ENCODE results near the gene CDKN2A.

Gene CDKN2A

DNA sequence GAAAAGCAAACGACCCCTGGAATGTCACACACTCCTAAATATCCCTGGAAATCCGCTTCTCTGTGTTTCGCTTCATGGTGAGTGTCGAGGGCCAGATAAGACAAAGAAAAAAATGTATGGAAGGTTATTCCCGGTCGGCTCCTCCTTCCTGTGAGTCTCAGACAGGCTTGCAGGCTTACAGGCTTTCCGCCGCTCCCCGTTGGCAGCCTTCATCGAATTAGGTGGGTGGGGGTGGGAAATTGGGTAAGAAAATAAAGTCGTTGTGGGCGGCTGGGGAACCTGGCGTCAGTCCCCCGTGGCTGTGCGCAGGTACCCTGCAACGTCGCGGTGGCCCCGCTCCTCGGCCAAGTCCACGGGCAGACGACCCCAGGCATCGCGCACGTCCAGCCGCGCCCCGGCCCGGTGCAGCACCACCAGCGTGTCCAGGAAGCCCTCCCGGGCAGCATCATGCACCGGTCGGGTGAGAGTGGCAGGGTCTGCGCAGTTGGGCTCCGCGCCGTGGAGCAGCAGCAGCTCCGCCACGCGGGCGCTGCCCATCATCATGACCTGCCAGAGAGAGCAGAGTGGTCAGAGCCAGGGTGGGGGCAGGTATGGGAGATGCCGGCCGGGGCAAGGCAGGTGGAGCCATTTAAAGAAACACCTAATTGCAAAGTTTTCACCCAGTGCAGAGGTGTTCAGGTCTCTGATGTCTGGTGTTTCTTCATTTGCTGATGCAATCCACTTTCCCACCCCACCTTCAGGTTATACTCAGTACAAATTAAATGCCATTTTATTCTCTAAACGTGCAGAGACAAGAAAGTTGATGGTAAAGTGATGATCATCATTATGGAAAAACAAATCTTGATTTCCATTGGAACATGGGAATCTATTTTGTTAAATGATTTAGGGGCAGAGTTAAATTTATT is 11.8 kb upstream of the CDKN2A start:
- DNase-seq = no peak

DNA sequence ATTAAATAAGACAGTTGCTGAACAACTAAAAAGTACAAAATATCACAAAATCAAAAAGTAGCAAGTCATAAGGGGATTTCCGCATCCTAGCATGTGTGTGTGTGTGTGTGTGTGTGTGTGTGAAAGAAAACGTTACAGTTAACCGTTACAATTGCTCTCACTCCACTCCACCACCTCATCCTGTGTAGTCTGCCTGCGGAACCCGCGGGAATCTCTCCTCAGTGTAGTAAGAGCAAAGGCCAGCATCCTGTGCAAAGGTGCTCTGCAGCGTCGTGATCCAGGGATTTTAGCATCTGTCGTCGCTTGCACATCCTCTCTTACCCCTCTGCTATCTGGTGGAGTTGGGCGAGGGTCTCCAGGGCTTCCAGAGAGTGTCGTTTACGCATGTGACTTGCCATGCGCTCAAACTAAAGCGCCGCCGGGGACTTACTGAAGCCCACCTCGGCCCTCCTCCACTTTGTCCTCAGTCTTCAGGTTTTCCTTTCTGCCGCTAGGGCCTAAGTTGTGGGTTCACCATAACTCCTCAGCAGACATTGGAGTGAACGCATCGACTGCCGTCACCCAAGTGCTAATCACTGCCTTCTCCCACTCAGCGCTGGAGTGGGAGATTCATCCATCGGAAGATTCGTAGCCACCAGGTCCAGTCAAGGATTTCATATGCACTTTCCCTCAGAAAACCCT is 11.0 kb upstream of the CDKN2A start:
- DNase-seq = no peak

DNA sequence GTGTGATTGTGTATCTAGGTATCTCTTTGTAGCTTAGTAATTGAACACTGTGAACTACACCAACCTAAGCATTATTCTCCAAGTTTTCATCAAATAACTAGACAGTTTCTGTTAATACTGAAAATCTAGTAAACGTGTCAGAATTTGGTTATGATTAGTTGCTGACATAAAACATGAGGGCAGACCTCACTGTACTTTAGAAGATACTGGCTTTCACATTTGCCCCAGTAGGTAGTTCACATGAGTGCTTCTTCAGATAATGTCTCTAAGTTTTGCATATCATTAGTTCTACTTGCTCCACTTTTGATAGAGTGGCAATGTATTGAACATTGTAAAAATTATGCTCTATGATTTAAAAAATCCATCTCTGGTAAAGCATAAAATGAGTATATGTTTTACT is 7.8 kb upstream of the CDKN2A start:
- no peak for DNase-seq

DNA sequence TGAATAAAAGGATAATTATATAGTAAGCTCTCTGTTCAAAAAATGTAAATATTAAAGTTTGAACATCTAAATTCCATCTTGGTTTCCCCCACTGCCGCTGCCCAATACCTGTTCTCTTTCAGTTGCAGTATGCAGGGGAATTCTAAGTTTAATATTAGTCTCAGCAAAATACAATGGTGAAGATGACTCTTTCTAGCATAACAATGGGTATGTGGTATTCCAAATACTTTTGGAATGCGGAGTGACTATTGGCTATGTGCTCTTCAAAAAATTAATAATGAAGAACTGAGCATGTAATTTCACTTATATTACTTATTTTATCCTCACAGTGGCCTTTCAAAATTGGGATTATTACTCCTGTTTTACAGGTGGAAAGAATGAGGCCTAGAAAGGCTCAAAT is 3.8 kb upstream of the CDKN2A start:
- DNase-seq = no peak

DNA sequence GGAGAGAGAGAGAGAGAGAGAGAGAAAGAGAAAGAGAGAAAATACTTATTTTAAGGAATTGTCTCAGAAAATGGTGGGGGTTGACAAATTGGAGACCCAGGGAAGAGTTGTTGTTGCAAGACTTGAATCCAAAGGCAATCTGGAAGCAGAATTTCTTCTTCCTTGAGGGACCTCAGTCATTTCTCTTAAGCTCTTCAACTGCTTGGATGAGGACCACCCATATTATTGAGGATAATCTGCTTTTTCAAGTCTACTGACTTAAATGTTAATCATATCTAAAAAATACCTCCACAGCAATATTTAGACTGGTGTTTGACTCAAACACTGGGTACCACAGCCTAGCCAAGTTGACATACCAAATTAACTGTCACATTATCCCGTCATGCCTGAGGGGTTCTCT is 3.3 kb upstream of the CDKN2A start:
- no peak for DNase-seq

DNA sequence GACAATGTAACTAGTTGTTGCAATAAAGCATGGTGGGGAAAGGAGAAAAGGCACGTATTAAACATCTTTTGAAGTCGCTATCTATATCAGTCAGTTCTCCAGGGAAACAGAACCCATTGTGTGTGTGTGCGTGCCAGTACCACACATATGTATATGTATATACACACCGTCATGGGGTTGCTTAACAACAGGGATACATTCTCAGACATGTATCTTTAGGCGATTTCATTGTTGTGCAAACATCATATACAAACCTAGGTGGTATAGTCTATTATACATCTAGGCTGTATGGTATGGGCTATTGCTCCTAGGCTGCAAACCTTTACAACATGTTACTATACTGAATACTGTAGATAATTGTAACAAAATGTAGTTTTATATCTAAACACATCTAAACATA is 2.7 kb upstream of the CDKN2A start:
- no peak for DNase-seq

DNA sequence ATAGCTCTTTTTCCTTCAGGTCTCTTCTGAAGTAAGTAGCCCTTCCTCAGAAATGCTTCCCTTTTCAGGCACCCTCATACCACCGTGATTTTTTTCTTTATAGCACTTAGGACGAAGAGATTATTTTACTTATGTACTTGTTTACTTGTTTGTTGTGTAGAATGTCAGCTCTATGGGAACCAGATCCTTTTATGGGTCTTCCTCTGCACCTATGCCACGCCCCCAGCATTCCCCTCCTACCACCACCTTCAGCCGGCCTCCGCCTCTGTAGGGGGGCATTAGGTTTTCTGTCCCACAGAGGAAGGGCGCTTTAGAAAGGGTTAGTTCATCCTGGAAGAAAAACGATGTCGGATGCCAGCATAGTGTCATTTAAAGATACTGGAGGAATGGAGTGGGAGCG is 2.2 kb upstream of the CDKN2A start:
- no peak for DNase-seq

DNA sequence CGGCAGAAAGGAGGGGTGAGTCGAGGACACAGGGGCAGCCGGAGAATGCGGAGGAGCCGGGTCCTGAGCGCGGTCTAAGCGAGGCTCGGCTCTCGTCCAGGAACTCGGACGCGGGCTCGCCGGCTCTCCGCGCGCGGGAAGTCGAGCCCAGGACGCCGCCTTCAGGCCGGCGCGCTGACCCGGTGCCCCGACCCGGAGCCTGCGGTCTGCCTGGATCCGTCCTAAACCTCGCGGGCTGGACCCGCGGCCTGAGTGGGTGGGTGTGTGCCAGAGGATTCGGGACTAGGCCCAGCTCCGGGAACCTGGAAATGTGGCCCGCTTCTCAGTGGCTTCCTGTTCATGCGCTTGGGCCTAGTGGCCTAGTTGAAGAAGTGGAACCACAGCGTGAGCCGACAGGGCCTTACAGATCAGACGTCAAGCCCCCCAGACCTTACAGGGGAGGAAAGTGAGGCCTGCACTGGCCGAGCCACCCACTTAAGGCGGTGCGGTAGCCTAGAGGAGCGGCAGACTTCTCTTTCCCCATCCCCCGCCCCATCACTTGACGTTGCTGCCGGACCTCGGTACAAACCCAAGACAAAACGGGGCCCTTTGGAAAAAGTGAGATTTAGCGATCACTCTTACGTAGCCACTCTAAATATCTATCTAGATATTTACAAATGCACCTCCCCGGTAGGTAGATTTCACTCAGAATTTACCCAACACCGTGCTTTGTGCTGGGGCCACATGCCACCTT is 1.6 kb upstream of the CDKN2A start:
- peak in 1 of 2 experiments; percentile 65 for DNase-seq

DNA sequence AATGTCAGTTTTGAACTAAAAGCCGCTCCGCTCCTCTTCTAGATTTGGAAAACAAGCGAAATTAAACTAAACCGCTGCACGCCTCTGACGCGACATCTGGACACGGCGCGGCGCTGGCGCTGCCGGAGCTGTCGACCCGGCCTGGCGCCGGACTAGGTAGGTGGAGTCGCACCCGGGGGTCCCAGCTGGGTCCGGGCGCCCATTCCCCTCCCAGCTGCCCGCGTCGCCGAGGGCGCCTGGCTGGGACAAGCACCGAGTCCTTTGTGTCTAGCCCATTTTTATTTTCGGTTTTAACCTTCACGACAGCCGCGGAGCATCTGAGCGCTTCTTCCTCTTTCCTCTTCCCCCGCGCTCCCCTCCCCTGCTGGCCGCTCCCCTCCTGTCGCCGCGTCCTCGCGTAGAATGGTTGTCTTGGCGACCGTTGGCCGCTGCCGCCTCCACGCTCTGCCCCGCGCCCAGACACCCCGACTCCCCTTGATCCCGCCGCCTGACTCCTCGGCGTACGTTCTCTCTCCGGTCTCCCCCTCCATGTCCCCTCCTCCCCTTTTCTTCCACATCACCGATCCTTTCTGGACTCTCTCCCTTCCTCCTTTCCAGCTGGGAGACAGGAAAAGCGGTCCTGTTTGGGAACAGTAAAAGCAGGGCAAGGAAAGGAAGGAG is 944 bp upstream of the CDKN2A start:
- DNase-seq = peak; percentile 79 to 81

DNA sequence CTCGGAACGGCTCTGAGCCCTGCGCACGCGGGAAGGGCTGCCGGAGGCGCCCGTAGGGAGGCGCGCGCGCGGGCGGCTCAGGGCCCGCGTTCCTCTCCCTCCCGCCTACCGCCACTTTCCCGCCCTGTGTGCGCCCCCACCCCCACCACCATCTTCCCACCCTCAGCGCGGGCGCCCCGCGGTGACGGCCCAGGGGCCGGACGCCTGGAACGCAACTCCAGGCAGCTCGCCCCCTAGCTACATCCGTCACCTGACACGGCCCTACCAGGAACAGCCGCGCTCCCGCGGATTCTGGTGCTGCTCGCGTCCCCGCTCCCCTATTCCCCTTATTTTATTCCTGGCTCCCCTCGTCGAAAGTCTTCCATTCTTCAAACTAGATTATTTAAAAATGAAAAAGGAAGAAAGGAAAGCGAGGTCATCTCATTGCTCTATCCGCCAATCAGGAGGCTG is 389 bp upstream of the CDKN2A start, which contains the start of gene CDKN2B-AS1:
Gene CDKN2B-AS1 (plus strand): TSS at position 236 of the 450 bp plus-strand sequence.
- DNase-seq = peak; percentile 91 to 93

DNA sequence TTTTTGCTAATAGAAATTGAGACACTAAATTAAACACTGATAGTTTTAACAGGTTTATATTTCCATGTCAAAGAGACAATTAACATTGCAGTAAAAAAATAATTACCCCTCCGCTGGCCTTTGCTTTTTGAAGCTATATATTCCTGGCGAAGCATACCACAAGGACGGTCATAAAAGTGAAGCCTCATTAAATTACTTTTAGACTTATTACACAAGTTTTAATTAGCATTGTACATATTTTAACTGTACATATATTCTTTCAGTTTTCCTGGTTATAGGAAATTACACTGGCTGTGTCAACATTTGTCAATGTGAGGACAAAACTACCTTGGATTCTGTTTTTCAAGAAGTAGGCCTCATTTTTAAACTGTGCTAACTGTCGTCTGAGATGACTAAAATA is 1.2 kb downstream of the CDKN2A start:
- DNase-seq = no peak

DNA sequence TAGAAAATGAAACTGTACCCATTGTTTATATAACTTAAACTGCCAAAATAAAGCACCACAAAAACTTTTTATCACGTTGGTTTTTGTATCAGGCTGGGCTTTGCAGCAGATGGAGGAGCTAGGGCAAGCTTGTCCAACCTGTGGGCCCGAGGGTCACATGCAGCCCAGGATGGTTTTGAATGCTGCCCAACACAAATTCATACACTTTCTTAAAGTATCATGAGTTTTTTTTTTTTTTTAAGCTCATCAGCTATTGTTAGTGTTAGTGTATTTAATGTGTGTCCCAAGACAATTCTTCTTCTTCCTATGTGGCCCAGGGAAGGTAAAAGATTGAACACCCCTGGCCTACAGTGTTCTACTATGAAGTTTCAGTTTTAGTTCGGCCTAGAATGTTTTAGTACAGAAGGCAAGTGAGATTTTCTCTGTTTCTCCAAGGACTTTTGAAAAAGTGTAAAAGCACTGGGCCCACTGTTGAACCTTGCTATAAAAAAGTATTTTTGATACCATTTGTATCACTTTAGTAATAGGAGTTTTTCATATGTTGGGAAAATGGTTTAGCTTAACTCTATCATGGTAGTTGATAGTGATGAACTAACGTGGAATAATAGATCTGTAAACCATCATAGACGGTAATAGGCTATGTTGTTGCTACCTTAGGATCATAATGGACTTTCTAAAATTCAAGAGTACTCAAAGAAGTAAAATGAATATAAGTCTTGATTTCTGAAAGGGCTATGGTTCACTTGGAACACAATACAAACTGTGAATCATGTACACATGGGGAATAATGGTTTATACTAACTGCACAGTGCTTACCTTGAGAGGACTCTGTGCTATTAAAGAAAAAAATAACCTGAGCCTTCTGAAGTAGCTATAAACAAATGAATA is 2.9 kb downstream of the CDKN2A start:
- DNase-seq = no peak

DNA sequence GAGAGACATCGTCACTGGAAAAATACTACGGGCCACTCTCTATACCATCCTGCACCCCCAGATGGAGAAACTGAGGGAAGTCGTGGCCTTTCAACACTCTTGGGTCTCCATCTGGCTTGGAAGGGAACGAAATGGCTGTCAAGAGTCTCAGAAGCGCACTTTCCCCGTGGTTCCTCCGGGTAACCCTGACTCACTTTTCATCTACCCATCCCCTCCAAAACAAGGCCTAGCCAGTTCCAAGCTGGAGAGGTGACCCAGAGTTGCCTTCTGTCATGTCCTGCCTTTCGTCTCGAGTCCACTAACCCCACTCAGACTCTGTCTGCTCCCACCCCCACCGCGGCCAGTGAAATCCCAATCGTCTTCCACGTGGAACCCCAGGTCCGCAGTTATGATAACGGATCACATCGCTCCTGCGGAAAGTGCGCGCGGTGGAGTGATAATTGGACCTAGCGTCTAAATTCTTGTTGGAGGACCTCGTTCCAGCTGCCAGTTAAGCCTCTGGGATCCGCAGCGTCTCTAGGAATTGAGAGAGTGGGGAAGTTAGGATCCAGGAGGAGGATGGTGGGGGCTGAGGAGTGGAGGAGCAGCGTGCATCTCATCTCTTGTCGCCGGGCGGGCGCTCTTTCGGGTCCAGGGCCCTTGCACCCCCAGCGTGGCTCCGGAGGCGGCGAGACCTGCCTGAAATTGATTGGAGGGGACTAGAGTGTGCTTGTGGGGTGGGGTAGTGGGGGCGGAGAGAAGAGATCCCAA is 4.6 kb downstream of the CDKN2A start:
- no peak for DNase-seq

DNA sequence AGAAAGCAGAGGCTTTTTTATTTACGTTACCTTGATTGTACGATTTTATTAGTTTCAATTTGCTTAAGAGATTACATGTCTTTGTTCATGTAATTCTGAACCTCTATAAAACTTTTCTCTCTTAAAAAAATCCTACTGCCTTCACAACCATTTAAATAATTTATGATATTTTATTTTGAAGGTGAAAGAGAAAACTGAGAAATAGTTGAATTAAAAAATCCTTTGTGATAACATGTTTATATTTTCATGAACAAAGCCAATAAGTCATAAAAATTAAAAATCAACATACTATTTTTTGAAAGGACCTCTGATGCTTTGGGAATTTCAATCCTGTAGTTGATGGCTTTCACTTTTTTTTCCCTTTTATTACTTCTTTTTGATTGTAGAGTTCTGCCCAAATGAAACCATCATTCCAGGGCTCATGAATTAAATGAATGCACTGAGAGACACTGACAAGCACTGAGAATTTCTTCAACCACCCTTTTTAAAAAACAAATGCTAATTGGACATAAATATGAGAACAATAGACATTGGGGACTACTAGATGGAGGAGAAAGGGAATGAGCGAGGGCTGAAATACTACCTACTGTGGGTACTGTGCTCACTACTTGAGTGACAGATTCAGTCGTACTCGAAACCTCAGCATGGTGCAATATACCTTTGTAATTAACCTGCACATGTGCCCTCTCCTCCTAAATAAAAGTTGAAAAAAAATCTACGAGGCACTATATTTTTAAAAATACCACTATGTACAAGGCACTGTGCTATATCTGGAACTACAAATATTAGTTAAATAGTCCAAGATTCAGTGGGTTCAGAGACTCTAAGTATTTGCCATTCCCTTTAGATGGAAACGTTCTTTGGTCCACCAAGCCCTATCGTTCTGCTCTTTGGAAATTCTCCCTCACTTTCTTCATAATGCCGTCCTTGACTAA is 5.9 kb downstream of the CDKN2A start:
- no peak for DNase-seq

DNA sequence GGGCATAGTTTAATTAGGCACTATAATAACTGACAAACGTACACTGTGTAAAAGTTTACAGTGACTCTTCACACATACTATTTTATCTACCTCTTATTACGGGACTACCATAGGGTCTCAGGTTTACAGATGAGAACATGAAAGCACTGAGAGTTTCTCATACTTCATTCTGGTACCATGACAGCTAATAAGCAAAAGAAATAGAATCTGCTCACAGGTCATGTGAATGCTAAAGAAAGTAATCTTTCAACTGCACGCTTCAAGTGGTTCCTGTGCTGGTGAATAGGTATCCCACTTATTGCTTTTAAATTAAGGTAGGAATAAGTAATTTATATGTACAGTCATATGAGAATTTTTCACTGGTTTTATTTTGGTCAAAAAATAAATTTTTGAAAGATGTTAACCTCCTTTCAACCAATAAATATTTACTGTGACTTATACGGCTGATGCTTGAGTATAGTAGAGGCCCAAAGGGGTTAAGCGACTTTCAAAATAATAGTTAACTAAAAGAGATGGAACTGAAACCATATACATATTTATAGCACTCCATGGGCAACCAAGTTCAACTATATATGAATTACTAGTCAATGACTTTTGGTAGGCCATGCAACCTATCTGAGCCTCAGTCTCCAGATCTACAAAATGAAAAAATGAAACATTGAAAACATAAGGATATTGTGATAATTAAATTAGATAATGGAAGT is 8.1 kb downstream of the CDKN2A start:
- DNase-seq = no peak

DNA sequence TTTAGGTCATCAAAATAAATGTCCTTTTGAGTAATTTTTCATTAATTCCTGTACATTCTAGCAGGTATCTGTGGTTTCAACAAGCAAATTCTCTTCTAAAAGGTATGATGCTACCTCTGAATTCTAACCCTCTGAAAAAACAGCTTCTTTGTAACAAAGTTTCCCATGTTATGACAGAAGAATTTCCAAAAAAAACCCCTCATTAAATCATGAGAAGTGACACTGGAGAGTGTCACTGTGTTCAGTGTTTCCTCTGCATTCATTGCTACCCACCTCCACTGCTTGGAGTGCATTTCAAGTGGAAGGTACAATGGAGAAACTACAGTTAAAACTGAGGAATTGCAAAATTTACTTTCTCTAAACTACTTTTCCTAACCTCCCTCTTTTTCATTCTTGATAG is 10.1 kb downstream of the CDKN2A start:
- no peak for DNase-seq

DNA sequence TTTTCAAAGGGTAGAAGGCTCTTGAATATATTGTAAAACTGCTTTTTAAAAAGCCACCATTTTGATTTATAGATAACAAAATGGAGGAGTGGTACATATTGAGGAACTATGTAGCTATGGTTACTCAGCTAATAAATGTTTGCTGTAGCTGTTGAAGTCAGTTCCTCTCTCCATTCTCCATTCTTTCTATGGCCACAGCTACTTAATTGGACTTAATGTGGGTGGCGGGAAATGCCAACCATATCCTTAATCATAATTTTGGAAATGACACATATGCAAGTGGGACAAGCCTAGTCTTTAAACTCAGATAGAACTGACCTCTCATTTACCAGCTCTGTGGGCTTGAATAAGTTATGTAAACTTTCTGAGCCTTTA is 10.6 kb downstream of the CDKN2A start:
- DNase-seq = no peak

DNA sequence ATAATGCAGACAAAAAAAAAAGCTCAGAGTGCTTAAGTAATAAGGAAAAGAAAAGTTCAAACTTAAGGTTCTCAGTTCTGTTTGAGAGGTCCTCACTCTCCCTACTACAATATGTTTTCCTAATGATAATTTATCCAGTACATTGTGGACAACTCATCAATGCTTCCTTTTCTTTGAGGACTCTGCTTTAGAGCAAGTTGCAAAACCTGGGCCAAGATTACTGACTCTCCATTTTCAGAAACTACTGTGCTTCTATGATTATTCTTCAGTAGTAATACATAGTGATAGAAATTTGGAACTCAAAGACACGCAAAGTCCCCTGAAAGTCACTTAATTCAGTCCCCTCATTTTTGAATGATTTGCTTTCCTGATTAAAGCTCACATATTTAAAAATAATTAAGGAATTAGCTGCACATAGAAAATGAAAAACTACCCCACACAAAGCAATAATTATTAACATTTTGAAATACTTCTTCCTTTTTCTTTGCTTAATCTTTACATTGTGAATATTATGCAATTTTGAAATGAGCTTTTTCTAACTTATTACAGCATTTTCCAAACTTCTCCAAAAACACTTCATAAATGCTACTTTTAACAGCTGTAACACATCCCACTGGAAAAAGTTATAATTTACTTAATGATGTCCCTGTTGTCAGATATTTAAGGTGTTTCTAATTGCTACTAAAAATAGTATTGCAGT is 11.2 kb downstream of the CDKN2A start:
- DNase-seq = no peak

DNA sequence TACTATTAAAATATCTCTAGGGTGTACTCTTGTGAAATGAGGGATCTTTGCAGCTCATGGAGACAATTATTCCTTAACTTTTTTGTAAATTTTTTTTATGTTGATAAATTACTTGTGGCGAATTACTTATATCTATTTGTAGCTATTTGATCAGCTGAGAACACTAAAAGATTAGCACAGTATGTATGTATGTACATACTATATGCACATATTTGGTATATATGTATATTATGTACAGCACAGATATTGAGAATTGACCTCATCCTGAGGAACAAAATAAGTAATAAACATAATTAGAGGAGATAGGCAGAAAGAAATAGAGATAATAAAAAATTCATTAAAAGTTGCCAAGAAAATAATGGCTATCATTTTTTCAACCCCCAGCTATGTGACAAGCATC is 11.8 kb downstream of the CDKN2A start:
- DNase-seq = no peak
